Hematopoietic multipotent progenitor cell (in vitro differentiated cells): ENCODE measurements around the gene PRKCZ. TPM values are rescaled to one million over a fixed set of nuclear protein-coding genes. Genes with fewer than 3 reads are reported as not detected.

Source experiments
- DNase-seq, 3 donors: peaks; one replicate each; pipeline ENCODE4 v3.0.0-alpha.2; 2011 to 2015; ENCODE audit warnings: low read depth in 2 of 3, low spot score in 2 of 3
- total RNA-seq: library from RNA; depleted of rRNA; stranded (reverse); fragments of >200 nt; gene quantifications from one replicate; pipeline ENCODE4 v1.2.3, GENCODE V29; 2012

PRKCZ gene
- total RNA-seq, 1 donor, result 24.8 TPM

DNA sequence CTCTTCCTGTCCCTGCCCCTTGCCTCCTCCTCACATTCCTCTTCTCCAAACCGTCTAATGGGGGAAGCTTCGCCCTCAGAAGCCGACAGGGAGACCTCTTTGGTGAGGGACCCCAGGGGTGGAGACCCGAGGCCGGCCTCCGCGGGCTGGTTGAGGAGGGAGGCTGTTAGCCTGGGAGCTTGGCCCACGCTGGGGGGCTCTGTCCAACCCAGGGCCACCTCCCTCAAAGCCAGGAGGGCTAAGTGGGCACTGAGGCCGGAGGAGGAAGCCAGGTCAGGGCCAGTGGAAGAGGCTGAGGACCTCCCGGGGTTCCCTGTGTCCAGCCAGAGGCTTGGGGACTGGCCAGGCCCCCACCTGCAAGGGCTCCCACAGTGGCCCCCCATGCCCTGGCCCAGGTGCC lies 25.8 kb upstream of the PRKCZ start:
- DNase-seq, result no peak

DNA sequence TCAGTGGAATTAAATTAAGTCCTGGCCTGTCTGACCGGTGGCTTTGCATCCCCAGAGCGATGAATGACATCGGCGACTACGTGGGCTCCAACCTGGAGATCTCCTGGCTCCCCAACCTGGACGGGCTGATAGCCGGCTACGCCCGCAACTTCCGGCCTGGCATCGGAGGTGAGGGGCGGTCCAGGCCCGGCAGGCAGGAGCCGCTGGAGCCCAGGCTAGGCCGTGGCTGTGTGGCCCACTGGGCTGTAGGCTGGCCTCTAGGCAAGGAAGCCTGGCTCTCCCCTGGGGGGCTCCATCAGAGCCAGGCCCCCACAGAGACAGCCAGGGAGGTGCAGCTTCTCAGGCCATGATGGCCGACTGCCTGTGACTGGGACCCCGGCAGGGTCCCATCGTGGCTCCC lies 25.3 kb upstream of the PRKCZ start:
- DNase-seq, result no peak

DNA sequence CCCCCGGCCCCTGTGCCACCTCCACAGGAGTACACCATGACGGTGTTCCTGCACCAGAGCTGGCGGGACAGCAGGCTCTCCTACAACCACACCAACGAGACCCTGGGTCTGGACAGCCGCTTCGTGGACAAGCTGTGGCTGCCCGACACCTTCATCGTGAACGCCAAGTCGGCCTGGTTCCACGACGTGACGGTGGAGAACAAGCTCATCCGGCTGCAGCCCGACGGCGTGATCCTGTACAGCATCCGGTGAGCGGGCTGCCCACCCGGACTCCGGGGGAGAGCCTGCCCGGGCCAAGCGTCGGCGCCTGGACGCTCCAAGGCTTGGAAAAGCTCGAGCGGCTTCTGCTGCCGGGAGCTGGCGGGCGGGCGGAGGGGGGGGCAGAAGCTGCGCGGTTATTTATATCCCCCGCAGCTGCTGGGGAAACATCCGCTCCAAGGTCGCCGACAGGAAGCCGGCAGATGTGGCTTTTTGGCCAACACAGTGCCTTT lies 24.7 kb upstream of the PRKCZ start:
- DNase-seq, result peak in 2 of 3 donors; percentile 26 to 49

DNA sequence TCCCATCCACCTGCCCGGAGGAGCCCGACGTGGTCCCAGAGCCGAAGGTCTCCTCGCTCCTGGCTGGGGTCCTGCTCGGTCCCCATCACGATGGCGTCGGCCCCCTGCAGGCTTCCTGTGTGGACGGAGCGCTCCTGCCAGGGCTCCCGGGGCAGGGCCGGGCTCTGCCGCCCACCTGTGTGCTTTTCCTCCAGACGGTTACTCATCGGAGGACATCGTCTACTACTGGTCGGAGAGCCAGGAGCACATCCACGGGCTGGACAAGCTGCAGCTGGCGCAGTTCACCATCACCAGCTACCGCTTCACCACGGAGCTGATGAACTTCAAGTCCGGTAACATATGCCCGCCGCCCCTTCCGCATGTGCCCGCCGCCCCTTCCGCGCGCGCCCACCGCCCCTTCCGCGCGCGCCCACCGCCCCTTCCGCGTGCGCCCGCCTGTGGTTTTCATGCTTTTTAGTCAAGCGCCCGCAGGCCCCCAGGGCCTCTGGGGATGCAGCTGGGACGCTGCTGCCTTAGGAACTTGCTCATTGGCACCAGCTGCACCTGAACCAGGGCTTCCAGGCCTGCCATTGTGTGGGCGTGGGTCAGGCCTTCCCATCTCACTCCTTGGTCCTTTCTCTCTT lies 22.1 kb upstream of the PRKCZ start:
- no peak for DNase-seq

DNA sequence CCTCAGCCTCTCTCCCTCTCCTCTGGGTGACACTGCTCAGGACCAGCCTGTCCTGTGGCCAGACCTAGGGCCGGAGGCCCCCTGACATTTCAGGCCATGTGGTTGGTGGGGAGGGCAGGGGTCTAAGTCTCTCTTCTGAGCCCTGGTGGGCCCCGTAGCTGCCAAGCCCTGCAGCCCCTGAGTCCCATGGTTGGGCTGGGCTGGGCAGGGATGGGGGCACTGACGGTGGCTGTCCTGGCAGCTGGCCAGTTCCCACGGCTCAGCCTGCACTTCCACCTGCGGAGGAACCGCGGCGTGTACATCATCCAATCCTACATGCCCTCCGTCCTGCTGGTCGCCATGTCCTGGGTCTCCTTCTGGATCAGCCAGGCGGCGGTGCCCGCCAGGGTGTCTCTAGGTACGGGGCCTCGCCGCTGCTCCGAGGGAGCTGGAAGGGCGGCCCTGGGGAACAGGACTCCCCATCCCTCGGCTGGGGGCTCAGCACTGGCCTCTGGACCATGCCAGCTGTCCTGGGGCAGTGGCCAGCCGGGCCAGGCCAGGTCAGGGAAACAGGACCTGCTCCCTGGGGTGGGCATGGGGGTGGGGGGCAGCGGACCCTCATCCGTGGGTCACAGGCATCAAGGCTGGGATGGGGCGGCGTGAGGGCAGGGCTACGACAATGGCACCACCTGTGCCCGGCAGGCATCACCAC lies 21.2 kb upstream of the PRKCZ start:
- DNase-seq, result no peak

DNA sequence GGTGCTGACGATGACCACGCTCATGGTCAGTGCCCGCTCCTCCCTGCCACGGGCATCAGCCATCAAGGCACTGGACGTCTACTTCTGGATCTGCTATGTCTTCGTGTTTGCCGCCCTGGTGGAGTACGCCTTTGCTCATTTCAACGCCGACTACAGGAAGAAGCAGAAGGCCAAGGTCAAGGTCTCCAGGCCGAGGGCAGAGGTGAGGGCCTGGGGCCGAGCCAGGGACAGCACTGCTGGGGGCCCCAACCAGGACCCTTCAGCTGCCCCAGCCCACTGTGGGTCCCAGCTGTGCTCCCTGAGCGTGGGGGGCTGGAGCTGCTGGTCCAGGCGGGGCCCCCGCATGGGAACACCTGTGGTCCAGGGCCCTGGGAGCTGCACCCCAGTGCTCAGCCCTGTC lies 20.6 kb upstream of the PRKCZ start:
- no peak for DNase-seq

DNA sequence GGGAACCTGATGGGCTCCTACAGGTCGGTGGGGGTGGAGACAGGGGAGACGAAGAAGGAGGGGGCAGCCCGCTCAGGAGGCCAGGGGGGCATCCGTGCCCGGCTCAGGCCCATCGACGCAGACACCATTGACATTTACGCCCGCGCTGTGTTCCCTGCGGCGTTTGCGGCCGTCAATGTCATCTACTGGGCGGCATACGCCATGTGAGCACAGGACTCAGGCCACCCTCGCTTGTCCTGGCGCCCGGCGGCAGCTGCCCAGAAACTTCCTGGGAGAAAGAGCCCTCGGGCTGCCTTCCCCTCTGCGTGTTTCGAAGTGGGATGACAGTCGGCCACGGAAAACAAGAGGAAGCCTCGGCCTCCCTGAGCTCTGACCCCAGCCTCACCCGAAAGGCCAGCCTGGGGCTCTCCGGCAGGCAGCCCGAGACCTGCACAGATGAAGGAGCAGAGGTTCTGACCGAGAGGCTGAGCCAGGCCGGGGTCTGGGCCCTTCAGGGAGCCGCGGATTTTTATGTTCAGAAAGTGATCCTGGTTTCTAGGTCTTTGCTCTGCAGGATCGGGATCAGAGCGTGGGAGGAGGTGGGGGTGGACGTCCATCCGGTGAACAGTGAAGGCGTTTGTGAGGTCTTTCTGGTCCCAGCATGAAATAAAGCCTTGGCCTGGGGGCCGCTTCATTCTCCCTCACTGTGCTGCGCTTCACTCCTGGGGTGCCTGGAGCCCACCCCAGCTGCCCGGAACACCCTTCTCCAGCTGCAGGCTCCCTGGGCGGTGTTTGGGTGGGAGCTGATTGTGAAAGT lies 19.9 kb upstream of the PRKCZ start:
- DNase-seq, result no peak

DNA sequence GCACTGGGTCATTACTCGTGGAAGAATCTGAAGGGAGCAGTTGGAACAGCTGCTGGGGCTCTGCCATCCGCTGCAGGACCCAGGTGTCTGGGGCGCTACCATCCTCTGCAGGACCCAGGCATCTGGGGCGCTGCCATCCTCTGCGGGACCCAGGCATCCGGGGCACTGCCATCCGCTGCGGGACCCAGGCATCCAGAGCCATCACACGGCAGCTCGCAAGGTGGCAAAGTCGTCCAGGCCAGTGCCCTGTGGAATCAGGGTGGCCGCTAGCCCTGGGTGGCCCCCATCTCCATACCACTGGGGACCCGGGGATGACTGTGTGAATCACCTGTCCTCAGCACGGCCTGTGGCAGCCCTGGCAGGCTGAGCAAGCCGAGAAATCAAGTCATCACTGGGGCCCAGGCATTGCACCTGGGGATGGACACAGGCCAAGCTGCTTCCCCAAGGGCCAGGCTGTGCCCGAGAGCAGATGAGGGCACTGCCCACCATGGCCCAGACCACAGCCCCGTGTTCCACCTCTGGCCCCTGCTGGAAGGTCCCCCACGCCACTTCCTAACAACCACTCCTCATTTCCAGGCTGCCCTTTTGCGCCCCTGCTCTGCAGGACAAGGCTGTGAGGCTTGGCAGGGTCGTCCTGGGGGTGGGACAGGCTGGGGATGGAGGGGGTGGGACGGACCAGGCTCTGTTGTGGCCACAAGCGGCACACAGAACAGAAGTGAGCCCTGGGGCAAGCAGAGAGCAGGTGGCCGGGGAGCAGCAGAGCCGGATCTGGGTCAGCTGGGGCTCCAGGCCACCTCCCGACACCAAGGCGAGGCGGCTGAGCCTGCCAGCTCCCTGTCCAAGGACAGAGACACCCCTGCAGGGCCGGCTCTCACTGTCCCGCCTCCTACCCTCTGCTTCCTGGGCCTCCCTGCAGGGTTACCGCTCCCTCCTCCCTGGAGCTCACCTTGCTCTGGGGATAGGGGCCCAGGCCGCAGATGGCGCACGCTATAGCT lies 18.4 kb upstream of the PRKCZ start:
- DNase-seq, result no peak

DNA sequence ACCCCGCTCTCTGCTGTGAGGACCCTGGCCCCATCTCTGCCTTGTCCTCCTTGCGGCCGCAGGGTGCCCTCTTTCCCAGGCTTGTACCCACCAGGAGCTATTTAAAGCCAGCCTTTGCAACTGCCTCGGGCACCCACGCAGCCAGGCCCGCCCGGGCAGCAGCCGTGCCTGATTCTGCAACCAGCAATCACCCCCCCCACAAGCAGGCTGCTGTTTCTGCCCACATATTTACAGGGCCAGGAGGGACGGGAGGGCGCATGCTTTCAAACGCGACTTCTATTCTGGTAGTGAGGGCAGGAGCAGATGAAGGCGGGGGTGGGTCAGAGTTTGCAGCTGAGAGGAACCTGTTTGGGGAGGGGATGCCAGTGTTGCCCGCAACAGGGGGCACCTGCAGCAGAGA lies 17.5 kb upstream of the PRKCZ start:
- DNase-seq, result no peak

DNA sequence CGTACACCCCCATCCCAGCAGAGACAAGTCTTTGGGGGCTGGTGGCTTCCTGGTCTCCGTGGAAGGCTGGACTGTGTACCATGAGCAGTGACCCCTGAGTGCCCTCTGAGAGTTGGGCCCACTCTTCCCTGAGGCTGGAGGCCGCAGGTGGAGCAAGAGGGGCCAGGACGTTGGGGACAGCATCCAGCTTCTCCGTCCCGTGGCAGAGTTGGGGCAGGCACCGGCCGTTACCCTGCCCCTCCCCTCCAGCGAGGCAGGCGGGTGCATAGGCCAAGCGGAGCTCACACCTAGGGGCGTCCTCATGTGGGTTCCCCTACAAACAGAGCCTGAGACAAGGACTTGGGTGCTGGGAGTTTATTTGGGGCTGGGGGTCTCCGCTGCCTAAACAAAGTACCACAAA lies 17.0 kb upstream of the PRKCZ start:
- DNase-seq, result no peak

DNA sequence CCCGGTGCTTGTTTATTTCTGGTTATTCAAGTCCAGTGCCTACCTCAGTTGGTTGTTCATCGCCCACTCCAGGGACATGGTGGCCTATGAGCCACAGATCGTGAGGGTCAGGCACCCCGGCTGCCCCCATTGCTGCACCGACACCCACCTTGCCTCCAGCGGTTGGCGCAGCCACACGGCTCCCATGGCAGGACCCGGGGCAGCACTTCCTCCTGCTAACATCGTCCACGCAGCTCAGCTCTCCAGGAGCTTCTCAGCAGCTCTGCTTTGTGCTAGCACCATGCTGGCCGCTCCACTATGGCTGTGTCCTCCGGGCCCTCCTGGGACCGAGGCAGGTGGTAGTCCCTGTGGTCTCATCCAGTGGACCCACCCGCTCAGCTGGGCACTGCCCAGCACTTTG lies 13.9 kb upstream of the PRKCZ start:
- DNase-seq, result no peak

DNA sequence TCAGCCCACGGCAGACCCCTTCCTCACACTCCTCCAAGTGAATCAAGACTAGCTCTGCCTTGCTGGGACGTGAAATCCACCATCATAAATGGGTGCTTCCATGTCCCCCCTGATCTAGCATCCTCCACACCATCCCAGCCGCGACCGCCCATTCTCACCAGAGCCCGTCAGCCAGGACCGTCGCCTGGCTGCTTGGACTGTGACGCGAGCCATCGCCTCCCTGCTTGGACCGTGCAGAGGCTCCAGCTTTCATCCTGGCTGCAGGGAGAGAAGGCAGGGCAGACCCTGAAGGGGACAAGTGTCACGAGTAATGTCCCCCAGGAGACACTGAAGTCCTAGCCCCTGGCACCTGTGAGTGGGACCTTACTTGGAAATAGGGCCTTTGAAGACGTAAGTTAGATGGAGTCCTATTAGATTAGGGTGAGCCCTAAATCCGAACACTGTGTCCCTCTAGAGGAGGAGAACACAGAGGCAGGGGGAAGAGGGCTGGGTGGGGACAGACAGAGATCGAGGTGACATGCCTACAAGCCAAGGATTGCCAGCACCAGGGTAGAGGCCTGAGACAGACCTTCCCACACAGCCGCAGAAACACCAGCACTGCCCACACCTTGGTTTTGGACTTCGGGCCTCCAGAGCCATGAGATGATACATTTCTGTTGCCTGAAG lies 12.8 kb upstream of the PRKCZ start:
- no peak for DNase-seq

DNA sequence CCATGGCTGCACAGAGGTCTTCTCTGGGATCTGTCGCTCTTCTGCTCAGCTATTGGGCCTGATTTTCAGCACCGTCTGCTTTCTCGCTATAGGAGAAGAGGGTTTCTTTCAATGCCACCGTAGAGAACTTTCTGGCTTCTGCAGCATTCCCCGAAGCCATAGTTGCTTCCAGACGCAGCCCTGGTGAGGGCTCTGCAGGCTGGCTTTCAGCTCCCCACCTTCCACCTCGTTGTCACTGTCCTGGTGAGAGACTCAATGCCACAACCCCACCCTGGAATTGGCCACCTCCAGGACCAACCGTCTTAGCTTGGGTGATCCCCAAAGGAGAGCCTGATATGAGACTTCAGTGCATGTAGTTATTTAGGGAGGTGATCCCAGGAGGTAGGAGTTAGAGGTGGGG lies 12.0 kb upstream of the PRKCZ start:
- no peak for DNase-seq

DNA sequence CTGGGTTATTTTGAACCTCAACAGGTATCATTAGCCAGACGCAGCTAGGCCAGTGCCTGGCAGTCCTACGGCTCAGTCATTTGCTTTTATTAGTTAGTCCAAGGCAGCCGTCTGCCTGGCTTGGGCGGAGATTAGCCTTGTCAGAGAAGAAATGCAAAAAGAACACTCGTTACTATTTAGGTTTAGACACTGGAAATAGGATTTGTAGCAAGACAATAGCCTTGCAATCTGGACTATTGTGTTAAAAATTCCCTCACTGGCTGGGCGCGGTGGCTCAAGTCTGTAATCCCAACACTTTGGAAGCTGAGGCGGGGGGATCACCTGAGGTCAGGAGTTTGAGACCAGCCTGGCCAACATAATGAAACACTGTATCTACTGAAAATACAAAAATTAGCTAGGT lies 11.0 kb upstream of the PRKCZ start:
- no peak for DNase-seq

DNA sequence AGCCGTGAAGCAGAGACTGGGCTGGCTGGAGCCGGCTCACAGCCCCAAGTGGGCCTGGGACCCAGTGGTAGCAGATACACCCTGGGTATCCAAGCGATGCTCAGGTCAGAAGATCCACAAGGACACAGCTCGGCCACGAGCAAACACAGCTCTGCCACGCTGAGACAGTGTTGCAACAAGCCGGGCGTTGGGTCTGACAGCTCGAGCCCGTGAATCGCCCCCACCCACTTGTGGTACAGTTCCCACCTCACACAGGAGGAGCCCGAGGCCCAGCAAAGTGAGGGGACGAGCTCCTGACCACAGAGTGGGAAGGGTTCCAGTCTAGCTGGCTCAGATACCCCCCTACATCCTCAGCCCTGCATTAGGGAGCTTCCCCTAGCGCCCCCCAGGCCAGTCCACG lies 8.9 kb upstream of the PRKCZ start:
- DNase-seq, result no peak

DNA sequence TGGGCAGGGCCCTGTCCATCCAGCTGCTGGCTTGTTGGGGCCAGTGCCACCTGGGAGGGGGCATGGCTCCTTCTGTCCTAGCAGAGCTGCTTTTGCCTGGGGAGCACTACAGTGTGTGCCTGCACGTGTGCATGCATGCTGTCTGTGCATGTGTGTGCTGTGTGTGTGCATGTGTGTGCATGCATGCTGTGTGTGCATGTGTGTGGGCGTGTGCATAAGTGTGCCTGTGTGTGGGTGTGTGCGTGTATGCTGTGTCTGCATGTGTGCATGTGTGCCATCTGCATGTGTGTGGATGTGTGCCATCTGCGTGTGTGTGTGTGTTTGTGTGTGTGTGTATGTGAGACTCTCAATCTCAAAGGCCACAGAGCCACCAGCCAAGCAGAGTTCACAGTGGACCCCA lies 8.3 kb upstream of the PRKCZ start:
- no peak for DNase-seq

DNA sequence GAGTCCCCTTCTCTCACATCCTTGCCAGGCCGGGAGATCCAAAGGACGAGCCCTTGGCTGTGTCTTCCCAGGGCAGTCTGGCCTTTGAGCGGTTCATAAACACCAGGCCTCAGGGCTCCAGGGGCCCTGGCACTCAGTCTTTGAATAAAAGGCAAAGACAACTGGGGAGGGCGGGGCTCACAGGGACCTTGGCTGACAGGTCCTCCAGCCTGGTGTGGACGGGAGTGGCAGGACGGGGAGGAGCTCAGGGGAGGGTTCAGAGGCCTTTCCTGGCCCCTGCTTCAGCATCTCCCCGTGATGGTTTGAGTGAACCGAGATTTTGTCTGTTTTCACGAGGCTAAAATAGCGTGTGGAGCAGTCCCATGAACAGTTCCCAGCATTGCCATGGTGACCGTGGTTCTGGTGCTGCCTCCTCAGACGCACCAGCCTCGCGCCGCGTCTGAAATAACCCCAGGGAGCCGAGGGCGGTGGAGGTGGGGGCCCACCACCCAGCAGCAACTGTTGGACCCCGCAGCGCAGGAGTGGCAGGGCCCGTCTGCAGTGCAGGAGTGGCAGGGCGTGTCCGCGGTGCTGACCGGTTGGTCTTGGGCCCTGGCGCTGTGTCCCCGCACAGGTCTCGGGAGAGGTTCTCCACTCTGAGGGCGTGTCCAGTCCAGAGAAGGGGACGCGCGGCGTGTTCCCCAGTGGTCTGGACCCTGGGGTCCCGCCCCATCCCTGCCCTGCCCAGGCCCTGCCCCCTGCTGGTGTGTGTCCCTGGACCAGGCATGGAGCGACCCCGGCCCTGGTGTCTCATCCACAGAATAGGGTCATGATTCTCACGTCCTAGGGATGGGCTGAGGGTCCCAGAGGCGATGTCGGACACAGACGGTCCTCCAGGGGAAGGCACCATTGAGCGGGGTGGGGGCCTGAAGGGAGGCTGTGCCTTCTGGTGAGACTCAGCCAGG lies 7.1 kb upstream of the PRKCZ start:
- DNase-seq, result no peak

DNA sequence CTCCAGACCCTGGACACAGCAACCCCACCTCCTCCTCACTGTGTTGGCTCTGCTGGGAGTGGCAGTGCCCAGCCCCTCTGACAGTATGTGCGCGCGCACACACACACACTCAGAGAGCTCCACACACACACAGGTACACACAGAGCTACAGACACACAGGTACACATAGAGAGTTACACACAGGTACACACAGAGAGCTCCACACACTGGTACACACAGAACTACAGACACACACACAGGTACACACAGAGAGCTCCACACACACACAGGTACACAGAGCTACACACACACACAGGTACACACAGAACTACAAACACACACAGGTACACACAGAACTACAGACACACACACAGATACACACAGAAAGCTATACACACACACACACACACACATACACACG lies 6.3 kb upstream of the PRKCZ start:
- DNase-seq, result no peak
